Putamen (tissue), 1 donor: Measurements from ENCODE around the gene CDH24.

Experiments
- DNase-seq: peaks from one replicate; pipeline ENCODE4 v3.0.0-alpha.2; 2016; ENCODE audit warnings: low spot score

The CDH24 gene

DNA sequence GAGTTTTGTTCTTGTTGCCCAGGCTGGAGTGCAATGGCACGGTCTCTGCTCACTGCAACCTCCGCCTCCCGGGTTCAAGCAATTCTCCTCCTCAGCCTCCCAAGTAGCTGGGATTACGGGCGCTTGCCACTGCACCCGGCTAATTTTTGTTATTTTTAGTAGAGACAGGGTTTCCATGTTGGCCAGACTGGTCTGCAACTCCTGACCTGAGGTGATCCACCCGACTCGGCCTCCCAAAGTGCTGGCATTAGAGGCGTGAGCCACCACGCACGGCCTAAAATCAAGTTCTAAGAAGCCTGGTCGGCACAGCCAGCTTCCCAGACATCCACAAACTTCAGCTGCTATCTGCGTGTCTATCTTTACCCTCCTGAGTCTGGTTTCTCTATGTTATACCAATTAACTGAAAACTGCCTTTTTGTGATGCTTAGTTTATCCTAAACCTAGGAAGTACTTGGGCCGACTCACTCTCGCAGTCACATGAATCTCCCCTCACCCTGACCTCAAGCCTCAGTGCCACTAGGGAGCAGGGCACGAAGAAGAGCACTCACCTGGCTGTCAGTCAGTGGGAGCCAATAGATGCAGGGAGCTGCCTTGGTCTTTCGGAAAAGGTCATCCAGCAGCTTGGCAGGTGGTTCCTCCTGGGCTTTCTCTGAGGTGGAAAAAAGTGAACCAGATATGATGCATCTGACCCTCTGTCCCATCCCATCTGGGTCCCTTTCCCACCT lies 3.4 kb upstream of the CDH24 start:
- no peak for DNase-seq

GRCh38 chr14:23058654-23059504 lies 1.6 kb upstream of the CDH24 start:
- DNase-seq: no peak

DNA sequence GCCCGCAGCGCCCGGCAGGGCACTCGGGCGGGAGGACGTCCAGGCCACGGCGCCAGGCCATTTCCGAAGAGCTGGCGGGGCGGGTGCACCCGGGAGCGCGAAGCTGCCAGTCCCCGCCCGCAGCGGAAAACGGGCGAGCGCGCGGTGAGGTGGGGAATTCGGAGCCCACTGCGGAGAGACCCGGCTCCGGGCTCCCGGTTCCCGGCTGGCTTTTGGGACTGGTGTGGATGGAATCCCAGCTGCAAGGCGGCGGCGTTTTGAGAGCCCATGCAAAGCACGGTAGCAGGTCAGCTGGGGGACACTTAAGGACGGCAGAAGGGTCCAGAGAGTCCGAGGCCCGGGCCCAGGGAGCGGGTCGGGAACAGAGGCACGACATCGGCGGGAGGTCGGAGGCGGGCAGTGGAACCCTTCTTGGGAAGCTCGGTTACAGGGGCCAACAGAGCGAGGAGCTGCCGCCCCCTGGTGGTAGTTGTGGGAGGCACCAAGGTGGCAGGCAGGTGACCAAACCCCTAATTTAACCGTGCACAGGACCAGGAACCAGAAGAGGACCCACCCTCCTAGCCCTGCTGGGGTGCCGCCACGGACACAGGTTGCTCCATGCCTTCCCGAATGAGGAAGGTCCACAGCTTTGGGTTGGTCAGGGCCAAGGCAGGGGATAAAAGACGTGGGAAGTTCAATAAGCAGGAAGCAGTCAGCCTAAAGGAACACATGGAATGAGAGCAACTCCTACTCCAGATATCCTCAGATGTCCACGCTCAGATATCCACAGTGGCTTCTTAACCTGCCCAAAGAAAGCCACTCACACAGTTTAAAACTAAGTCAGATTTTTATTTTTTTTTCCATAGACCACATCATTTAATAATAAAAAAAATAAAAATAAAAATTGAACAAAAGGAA lies 685 bp upstream of the CDH24 start:
- peak; percentile 78 for DNase-seq

DNA sequence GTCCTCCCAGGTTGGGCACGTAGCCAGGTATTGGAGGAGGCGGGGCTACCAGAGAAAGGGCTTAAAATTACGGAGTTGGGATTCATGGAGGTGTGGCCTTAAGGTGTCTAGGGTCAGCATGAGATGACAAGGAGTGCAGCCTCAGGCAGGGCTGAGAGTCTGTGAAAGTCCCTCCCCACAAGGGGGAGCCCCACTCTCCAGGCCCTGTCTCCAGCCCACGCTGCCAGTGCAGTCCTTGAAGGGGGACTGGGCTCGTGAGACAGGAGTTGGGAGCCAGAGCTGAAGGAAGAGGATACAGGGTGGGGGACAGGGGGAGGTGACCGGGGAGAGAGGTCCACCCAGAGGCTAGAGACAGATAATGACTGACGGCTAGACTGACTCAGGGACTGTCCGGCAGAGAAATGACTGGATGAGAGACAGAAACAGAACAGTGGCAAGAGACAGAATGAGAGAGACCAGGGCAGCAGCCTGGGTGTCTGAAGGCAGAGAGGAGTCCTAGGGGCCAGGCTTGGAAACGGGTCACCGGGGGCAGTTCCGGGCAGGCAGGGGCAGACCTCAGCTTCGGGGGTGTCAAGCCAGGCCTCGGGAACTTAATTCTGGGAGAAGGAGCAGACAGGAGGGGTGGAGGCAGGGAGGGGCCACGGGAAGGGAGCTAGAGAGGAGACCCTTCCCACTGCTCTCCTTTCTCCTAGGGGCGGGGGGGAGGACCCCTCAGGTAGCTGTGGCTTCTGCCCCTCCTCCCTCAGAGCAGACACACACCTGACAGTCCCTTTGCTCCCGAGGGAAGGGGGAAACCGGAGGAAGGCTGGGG lies 970 bp downstream of the CDH24 start:
- no peak for DNase-seq

DNA sequence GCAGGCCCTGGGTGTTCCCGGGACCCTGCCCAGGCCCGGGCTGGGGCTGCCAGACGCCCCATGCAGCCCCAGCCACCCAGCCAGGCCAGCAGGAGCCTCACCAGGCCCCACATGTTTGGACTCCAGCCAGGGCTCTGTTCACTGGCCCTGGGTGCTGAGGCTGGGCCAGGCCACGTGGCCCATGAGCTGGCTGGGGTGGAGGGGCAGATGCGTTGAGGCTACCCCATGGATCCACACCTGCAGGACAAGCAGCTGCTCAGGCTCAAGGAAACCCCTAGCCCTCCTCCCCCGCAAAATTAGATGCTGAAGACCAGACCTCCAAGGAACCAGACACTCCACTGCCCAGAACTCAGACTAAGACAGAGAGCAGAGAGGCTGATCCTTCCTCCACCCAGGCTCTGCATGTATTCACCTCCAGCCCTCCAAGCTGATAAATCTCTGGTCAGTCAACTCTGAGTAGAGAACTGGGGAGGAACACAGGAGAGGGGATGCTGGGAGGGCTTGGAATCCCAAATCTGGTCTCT lies 1.6 kb downstream of the CDH24 start:
- DNase-seq: no peak

DNA sequence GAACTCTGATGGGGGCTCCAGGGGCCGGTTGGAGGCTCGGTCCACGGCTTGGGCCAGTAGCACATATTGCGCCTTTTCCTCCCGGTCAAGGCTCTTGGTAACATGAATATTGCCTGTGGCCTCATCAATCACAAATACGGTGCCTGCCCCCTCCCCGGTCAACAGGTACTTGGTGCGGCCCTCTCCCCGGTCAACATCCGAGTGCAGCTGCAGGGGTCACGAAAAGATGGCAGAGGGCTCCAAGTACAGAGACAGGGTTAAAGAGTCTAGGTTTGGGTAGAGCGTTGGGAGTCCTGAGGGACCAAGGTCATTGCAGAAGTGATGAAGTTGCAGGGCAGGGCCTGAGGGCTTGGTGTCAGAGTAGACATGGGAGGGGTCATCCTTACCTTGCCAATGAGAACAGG lies 2.2 kb downstream of the CDH24 start:
- no peak for DNase-seq

GRCh38 chr14:23054000-23054811 lies 3.1 kb downstream of the CDH24 start:
- no peak for DNase-seq

DNA sequence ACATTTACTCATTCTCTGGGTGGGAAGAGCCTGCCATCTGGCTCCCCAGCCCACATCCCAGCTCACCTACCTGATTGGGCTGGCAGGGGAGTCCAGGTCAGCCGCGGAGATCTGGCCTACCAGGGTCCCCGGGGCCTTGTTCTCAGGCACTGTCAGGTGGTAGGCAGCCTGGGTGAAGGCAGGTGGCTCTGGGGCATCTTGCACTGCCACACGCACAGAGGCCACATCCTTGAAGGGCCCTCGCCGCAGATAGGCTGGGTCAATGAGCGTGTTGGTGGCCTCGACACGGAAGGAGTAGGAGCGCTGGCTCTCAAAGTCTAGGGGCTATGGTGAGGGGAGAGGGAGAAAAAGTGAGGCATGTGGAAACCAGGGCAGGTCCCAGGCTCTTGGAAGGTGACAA lies 3.9 kb downstream of the CDH24 start:
- DNase-seq: no peak

GRCh38 chr14:23052671-23053070 lies 4.6 kb downstream of the CDH24 start:
- DNase-seq: no peak

DNA sequence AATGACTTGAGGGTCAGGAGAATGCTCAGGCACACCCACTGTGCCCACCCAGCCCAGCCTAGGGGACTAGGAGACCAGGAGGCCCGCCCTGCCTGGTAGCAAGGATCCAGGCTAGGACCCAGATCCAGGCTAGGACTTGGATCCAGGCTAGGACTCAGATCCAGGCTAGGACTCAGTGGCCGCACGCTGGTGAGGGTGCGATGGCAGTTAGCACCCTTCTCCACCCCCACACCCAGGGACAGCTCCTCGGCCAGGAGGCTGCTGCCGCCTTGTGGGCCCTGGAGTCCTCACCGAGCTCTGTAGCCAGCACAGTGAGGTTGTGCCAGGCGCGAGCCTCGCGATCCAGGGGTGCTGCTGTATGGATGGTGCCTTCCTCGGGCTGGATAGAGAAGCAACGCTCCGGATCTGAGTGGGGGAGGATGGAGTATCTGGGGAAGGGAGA lies 5.1 kb downstream of the CDH24 start:
- no peak for DNase-seq

DNA sequence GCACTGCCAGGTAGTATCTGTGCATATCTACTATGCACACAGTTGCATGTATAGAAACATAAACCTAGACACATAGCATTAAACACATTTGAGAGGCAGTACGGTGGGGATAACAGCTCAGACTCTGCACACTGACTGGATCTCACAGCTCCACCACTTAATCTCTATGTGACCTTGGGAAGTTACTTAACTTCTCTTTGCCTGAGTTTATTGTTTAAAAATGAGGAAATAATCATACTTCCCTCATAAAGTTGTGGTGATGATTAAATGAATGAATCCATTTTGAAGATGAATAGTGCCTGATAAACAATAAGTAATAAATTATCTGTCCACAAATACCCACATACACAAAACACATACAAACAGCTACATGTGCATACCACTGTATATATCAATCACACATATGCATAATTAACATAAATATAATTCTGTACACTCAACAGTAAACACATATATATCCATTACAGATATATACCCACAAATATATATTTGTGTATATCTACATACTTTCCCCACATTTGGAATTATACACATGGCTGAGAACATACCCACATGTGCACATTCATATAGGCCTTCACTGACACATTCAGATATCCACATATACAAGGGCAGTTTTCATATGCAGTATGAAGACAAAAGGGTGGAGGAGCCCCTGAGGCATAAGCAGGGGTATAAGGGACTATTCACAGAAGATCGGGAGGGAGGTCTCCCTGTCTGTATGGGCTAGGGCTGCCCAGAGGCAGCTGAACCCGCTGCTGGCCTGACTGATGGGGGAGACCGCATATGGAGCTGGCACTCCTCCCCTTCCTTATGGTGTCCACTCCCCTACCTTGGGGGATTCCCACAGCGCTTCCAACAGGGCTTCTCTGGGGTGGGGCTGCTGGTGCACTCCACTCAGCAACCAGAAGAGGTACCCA lies 5.9 kb downstream of the CDH24 start:
- DNase-seq: no peak

DNA sequence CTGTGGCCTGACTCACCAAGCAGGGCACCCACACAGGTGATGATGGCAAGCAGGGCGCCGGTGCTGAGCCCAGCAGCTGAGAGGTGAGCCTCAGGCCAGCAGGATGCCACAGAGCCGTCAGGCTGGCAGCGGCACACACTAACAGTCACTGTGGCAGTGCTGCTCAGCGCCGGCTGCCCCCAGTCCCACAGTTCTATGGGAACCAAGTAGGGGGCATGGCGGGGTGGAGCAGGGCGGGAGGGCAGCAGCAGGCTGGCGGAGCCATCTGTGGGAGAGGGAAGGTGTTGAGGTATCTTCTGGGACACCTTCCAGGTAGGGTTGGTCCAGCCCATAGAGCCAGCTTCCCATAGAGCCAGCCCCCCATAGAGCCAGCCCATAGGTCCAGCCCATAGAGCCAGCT lies 8.3 kb downstream of the CDH24 start:
- DNase-seq: no peak

DNA sequence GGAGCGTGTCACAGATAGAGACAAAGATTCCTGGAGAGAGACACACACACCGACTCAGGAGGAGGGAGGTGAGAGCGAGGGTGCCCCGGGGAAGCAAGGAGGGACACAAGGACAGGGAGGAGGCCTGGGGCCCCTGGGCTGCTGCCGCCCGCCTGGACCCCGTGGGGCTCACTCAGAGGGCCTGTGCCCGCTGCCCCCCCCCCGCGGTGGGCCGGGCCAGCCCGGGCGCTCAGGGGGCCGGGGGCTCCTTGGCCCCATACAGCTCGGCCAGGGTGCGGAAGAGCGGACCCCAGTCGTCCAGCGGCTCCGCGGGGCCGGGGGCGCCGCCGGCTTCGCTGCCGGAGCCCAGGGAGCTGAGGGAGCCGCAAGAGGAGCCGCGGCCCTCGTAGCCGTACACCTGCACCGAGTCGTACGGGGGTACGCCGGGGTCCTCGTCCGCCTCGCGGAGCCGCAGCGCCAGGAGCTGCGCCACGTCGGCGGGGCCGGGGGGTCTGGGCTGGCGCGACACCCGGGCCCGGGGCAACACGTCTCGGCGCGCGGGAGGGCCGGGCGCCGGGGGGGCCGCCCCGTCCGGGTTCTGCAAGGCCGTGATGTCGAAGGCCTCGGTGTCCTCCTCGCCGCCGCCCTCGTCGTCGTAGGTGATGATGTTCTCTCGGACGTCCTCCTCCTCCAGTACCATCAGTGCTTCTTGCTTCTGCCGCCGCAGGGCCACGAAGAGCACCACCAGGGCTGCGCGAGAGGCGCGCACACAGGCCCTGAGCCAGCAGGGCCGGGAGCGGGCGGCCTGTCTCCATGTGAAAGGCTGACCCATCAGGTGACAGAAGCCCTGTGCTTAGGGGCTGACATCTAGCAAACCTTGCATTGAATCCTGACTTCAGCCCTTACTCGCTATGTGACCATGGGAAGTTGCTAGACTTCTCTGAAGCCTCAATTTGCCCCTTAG lies 9.3 kb downstream of the CDH24 start:
- DNase-seq: no peak

DNA sequence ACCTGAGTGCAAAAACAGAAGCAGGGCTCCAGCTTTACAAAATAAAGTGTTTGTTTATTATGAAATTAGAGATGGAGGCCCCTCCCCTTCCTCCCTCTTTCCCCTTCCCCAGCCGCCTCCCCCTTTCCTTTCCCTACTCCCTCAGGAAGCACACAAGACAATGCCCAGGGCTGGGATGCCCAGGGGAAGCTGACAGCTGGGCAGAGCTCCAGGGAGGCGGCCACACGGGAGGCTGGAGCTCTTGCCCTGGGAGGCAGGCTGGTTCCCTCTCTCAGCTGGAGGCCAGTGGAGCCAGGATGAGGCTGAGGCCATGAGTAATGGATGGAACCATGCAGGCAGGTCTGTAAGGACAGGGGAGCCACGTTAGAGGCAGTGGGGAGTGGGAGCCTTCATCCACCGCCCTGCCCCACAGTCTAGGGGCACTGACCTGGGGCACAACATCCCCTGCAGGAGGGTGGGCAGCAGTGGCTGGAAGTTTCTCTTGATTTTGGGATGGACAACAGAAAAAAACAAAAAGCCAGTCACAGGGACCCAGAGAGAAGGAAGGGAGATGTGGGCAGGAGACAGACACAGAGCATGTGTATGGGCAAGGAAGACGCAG lies 10.2 kb downstream of the CDH24 start:
- no peak for DNase-seq

GRCh38 chr14:23045419-23046357 lies 11.6 kb downstream of the CDH24 start:
- DNase-seq: no peak

- no peak for DNase-seq
These were observed 12.5 kb downstream of the CDH24 start for GRCh38 chr14:23044840-23045239.

GRCh38 chr14:23043754-23044153 lies 13.6 kb downstream of the CDH24 start:
- no peak for DNase-seq
